Tibial artery (tissue), 4 donors: ENCODE data around the gene GRM8.

Experiments
- DNase-seq, 2 donors: peaks; one replicate each; pipeline ENCODE4 v3.0.0-alpha.2; 2019
- H3K27ac ChIP-seq, 2 donors: fragments of 200-600 bp; sonication (generic) in 1 of 2; 1 replicate in 1 of 2; 2 replicates in 1 of 2; pipeline ENCODE4 v1.5.1; 2018 to 2019; ENCODE audit warnings: mild to moderate bottlenecking in 1 of 2
- H3K27me3 ChIP-seq, 2 donors: fragments of 200-600 bp; sonication (generic) in 1 of 2; one replicate each; pipeline versions ENCODE4 v1.5.1 to v1.6.0; 2016 to 2019
- H3K36me3 ChIP-seq, 3 donors: fragments of 200-600 bp; sonication (generic) in 2 of 3; one replicate each; pipeline ENCODE4 v1.5.1; 2016 to 2019; ENCODE audit warnings: mild to moderate bottlenecking in 2 of 3
- H3K4me1 ChIP-seq, 4 donors: fragments of 200-600 bp; sonication (generic) in 2 of 4; 1 replicate in 3 of 4; 2 replicates in 1 of 4; pipeline ENCODE4 v1.5.1; 2016 to 2019
- H3K4me3 ChIP-seq, 2 donors: fragments of 200-600 bp; sonication (generic) in 1 of 2; 1 replicate in 1 of 2; 2 replicates in 1 of 2; pipeline ENCODE4 v1.5.1; 2018 to 2019; ENCODE audit warnings: mild to moderate bottlenecking in 2 of 2
- H3K9me3 ChIP-seq, 3 donors: fragments of 200-600 bp; sonication (generic) in 1 of 3; one replicate each; pipeline ENCODE4 v1.5.1; 2016 to 2019
- CTCF ChIP-seq, 2 experiments: fragments of 200-600 bp in 1 of 2; fragments of 450-650 bp in 1 of 2; IDR thresholded peaks; one replicate each; pipeline ENCODE4 v1.5.1; 2017 to 2019; ENCODE audit warnings: antibody characterized with exemption in 2 of 2, mild to moderate bottlenecking in 1 of 2, moderate library complexity in 1 of 2
- intact Hi-C: fragments of 100-400 bp; cut with DNase I; formaldehyde crosslinking; loops from one replicate; pipeline ENCODE4 v1.15.0; 2023; ENCODE audit warnings: low total_unique reads

GRM8 gene

GRCh38 chr7:126776498-126776897 is 476.2 kb downstream of the GRM8 start:
- intact Hi-C loops, result no loop called here
- H3K27ac ChIP-seq, result no peak overlapping the region
- no peaks in the 10 kb centered on the region for H3K36me3 ChIP-seq
- H3K9me3 ChIP-seq, result no peaks in the 10 kb centered on the region
- no peaks in the 10 kb centered on the region for H3K4me1 ChIP-seq
- DNase-seq, result no peak
- H3K4me3 ChIP-seq, result no peak overlapping the region
- no peaks in the 10 kb centered on the region for H3K27me3 ChIP-seq
- TF ChIP-seq CTCF (IDR thresholded peaks at IDR 0.05), result no peak

GRCh38 chr7:126774077-126774476 is 478.7 kb downstream of the GRM8 start:
- Histone ChIP-seq H3K27me3 (no peaks in the 10 kb centered on the region), H3K9me3 (no peaks in the 10 kb centered on the region), H3K27ac (no peak overlapping the region), H3K36me3 (no peaks in the 10 kb centered on the region), H3K4me3 (no peak overlapping the region), H3K4me1 (no peaks in the 10 kb centered on the region)
- no peak for TF ChIP-seq CTCF (IDR thresholded peaks at IDR 0.05)
- intact Hi-C loops, result no loop called here
- DNase-seq, result no peak

DNA sequence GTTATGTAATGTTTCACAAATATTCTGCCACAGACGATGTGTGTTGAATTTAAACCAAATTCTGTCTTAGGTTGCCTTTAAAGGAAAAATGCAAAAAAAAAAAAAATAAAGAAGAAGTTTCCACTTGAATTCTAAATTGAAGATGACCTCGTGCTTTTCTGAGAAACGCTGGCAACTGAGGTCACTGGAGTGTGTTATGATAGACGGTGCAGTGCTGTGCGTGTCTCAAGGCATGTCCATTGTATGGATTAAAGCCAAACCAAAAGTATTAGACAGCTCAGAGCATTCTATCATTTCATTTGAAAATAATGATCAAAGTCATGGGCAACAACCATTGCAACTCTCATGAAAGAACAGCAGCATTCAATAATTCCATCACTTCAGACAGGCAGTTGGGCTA is 483.9 kb downstream of the GRM8 start:
- no peak overlapping the region for H3K4me3 ChIP-seq
- intact Hi-C loops, result no loop called here
- H3K27ac ChIP-seq, result no peak overlapping the region
- TF ChIP-seq CTCF (IDR thresholded peaks at IDR 0.05), result no peak
- no peaks in the 10 kb centered on the region for H3K9me3 ChIP-seq
- no peak for DNase-seq
- no peaks in the 10 kb centered on the region for H3K4me1 ChIP-seq
- no peaks in the 10 kb centered on the region for H3K36me3 ChIP-seq
- no peaks in the 10 kb centered on the region for H3K27me3 ChIP-seq

- no peak overlapping the region for H3K4me3 ChIP-seq
- intact Hi-C loops, result no loop called here
- no peaks in the 10 kb centered on the region for H3K36me3 ChIP-seq
- H3K9me3 ChIP-seq, result no peaks in the 10 kb centered on the region
- no peak for DNase-seq
- H3K4me1 ChIP-seq, result no peaks in the 10 kb centered on the region
- no peak overlapping the region for H3K27ac ChIP-seq
- no peaks in the 10 kb centered on the region for H3K27me3 ChIP-seq
- TF ChIP-seq CTCF (IDR thresholded peaks at IDR 0.05), result no peak
Measured at GRCh38 chr7:126760914-126761577, 491.7 kb downstream of the GRM8 start.

GRCh38 chr7:126755381-126755780 is 497.4 kb downstream of the GRM8 start:
- no peak for TF ChIP-seq CTCF (IDR thresholded peaks at IDR 0.05)
- Histone ChIP-seq H3K27ac (no peak overlapping the region), H3K27me3 (no peaks in the 10 kb centered on the region), H3K36me3 (no peaks in the 10 kb centered on the region), H3K4me1 (no peaks in the 10 kb centered on the region), H3K4me3 (no peak overlapping the region), H3K9me3 (no peaks in the 10 kb centered on the region)
- intact Hi-C loops, result no loop called here
- no peak for DNase-seq
